H1 (cell line): ENCODE results near the gene SENP3. TPM values are rescaled to one million over a fixed set of nuclear protein-coding genes. Genes with fewer than 3 reads are reported as not detected.

Experiments used
- CTCF ChIA-PET: fragments of 300-600 bp; sonication (Branson Sonifier 250); formaldehyde crosslinking; loops from one replicate; lab custom pipeline; 2021; ENCODE audit not compliant: partially characterized antibody; lab: Charles Lee
- POLR2A ChIA-PET: fragments of 300-600 bp; sonication (Branson Sonifier 250); formaldehyde crosslinking; loops from one replicate; lab custom pipeline; 2021; ENCODE audit warnings: inconsistent platforms; ENCODE audit not compliant: partially characterized antibody; lab: Charles Lee
- DNase-seq, 2 experiments: peaks; one replicate each; pipeline versions ENCODE4 v3.0.0 to v3.0.0-alpha.2; 2010 to 2022; ENCODE audit warnings: low spot score in 2 of 2, low read depth in 1 of 2, mixed read lengths in 1 of 2
- FAIRE-seq: peaks from 2 replicates; lab custom pipeline; 2011; peaks lifted over from hg19 to GRCh38; lab: Jason Lieb, UNC
- H2AFZ ChIP-seq: 2 replicates; pipeline ENCODE4 v1.8.1; 2012; ENCODE audit warnings: low read length, inconsistent platforms
- H2AK5ac ChIP-seq: 2 replicates; pipeline ENCODE4 v1.6.1; 2013; ENCODE audit warnings: low read depth, low read length
- H2BK120ac ChIP-seq: replicated peaks from 2 replicates; pipeline ENCODE3; 2013; ENCODE audit warnings: low read depth, low read length, inconsistent platforms
- H2BK12ac ChIP-seq: 2 replicates; pipeline ENCODE4 v1.6.1; 2013; ENCODE audit warnings: low read depth, low read length
- H2BK15ac ChIP-seq: 2 replicates; pipeline ENCODE4 v1.6.1; 2013; ENCODE audit warnings: low read length
- H2BK20ac ChIP-seq: 2 replicates; pipeline ENCODE4 v1.6.1; 2013; ENCODE audit warnings: low read length
- H2BK5ac ChIP-seq: 2 replicates; pipeline ENCODE4 v1.6.1; 2013; ENCODE audit warnings: low read depth, low read length
- H3K14ac ChIP-seq: 2 replicates; pipeline ENCODE4 v1.6.1; 2013; ENCODE audit warnings: inconsistent platforms; ENCODE audit not compliant: insufficient read length
- H3K18ac ChIP-seq: 2 replicates; pipeline ENCODE4 v1.6.1; 2013; ENCODE audit warnings: low read length; ENCODE audit errors: extremely low read depth
- H3K23ac ChIP-seq: 2 replicates; pipeline ENCODE4 v1.6.1; 2013; ENCODE audit warnings: inconsistent platforms; ENCODE audit not compliant: insufficient read length
- H3K23me2 ChIP-seq: 2 replicates; pipeline ENCODE4 v1.6.1; 2013; ENCODE audit warnings: low read depth, low read length
- H3K27ac ChIP-seq: 2 replicates; pipeline ENCODE4 v1.6.1; 2011; ENCODE audit warnings: low read depth, low read length, inconsistent platforms
- H3K27me3 ChIP-seq, 4 experiments: replicated peaks in 1 of 4; 1 replicate in 1 of 4; 2 replicates in 3 of 4; pipeline versions ENCODE4 v1.6.1 to v1.8.1; 2011 to 2013; ENCODE audit warnings: low read length in 3 of 4, mild to moderate bottlenecking in 3 of 4, inconsistent platforms in 2 of 4, mixed read lengths in 2 of 4, moderate library complexity in 1 of 4; ENCODE audit not compliant: control insufficient read depth in 3 of 4, insufficient read depth in 3 of 4; ENCODE audit errors: extremely low read depth in 1 of 4
- H3K36me3 ChIP-seq, 4 experiments: 2 replicates each; pipeline versions ENCODE4 v1.6.1 to v1.8.1; 2011 to 2013; ENCODE audit warnings: mild to moderate bottlenecking in 4 of 4, low read length in 3 of 4, moderate library complexity in 2 of 4, control low read depth in 1 of 4, inconsistent platforms in 1 of 4; ENCODE audit not compliant: insufficient read depth in 4 of 4, control insufficient read depth in 2 of 4
- H3K4ac ChIP-seq: replicated peaks from 2 replicates; pipeline ENCODE3; 2013; ENCODE audit warnings: low read length, low read depth, mixed read lengths, inconsistent platforms; ENCODE audit not compliant: insufficient read length
- H3K4me1 ChIP-seq, 4 experiments: replicated peaks in 1 of 4; 1 replicate in 1 of 4; 2 replicates in 3 of 4; pipeline versions ENCODE4 v1.6.1 to v1.8.1; 2011 to 2013; ENCODE audit warnings: low read length in 3 of 4, inconsistent platforms in 2 of 4, mixed read lengths in 1 of 4; ENCODE audit not compliant: insufficient read depth in 4 of 4, control insufficient read depth in 3 of 4
- H3K4me2 ChIP-seq, 2 experiments: 2 replicates each; pipeline versions ENCODE4 v1.6.1 to v1.8.1; 2011 to 2013; ENCODE audit warnings: low read depth in 2 of 2, low read length in 2 of 2, control low read depth in 1 of 2, inconsistent platforms in 1 of 2, mild to moderate bottlenecking in 1 of 2; ENCODE audit not compliant: insufficient read depth in 1 of 2
- H3K4me3 ChIP-seq, 4 experiments: fragments of 200-600, 300-600 bp in 1 of 4; sonication (generic), shearing (Covaris generic), sonication (Bioruptor Twin) in 1 of 4; 2 replicates each; pipeline versions ENCODE4 v1.5.1 to v1.8.1; 2011 to 2016; ENCODE audit warnings: low read length in 4 of 4, low read depth in 3 of 4, control low read depth in 2 of 4, inconsistent platforms in 2 of 4, mild to moderate bottlenecking in 2 of 4, mixed read lengths in 1 of 4, moderate library complexity in 1 of 4; ENCODE audit not compliant: insufficient read depth in 2 of 4; ENCODE audit errors: extremely low read depth in 1 of 4
- H3K56ac ChIP-seq: replicated peaks from 2 replicates; pipeline ENCODE3; 2013; ENCODE audit warnings: low read depth, mild to moderate bottlenecking, mixed read lengths, low read length, inconsistent platforms; ENCODE audit not compliant: insufficient read length
- H3K79me1 ChIP-seq: 2 replicates; pipeline ENCODE4 v1.6.1; 2013; ENCODE audit warnings: low read depth, low read length, control low read depth
- H3K79me2 ChIP-seq, 2 experiments: 2 replicates each; pipeline versions ENCODE4 v1.6.1 to v1.8.1; 2012 to 2013; ENCODE audit warnings: low read length in 2 of 2, mild to moderate bottlenecking in 2 of 2, inconsistent platforms in 1 of 2; ENCODE audit not compliant: insufficient read depth in 2 of 2, control insufficient read depth in 1 of 2
- H3K9ac ChIP-seq, 4 experiments: replicated peaks in 1 of 4; 1 replicate in 1 of 4; 2 replicates in 3 of 4; pipeline versions ENCODE4 v1.6.1 to v1.8.1; 2011 to 2013; ENCODE audit warnings: low read depth in 3 of 4, low read length in 3 of 4, control low read depth in 2 of 4, mild to moderate bottlenecking in 2 of 4, moderate library complexity in 2 of 4, inconsistent platforms in 1 of 4; ENCODE audit errors: extremely low read depth in 1 of 4
- H3K9me3 ChIP-seq, 2 experiments: 2 replicates each; pipeline versions ENCODE4 v1.6.1 to v1.8.1; 2012 to 2013; ENCODE audit warnings: mild to moderate bottlenecking in 2 of 2, moderate library complexity in 2 of 2, control low read depth in 1 of 2, inconsistent platforms in 1 of 2, low read depth in 1 of 2, low read length in 1 of 2, mixed read lengths in 1 of 2; ENCODE audit not compliant: insufficient read depth in 2 of 2
- H4K20me1 ChIP-seq, 2 experiments: replicated peaks in 1 of 2; 2 replicates each; pipeline versions ENCODE3 to v1.8.1; 2011 to 2013; ENCODE audit warnings: inconsistent platforms in 2 of 2, low read length in 2 of 2, mild to moderate bottlenecking in 1 of 2; ENCODE audit not compliant: insufficient read depth in 2 of 2, control insufficient read depth in 1 of 2
- H4K5ac ChIP-seq: 2 replicates; pipeline ENCODE4 v1.6.1; 2013; ENCODE audit warnings: low read length, low read depth, mixed read lengths, inconsistent platforms; ENCODE audit not compliant: insufficient read length
- H4K8ac ChIP-seq: 2 replicates; pipeline ENCODE4 v1.8.0; 2013; ENCODE audit warnings: mild to moderate bottlenecking, moderate library complexity, low read length, inconsistent platforms; ENCODE audit not compliant: insufficient read depth; ENCODE audit errors: extremely low read depth
- H4K91ac ChIP-seq: replicated peaks from 2 replicates; pipeline ENCODE3; 2013; ENCODE audit warnings: low read length, mixed read lengths, inconsistent platforms; ENCODE audit not compliant: insufficient read length
- WGBS, 2 experiments: shearing (Covaris generic) in 1 of 2; methylation state at CpG; one replicate each; pipeline versions ENCODE4 v1.1.6 to v1.1.7; 2013 to 2015; ENCODE audit warnings: low lambda C conversion rate in 2 of 2, mixed read lengths in 2 of 2, inconsistent platforms in 1 of 2, low coverage in 1 of 2, missing lambda C conversion rate in 1 of 2; ENCODE audit not compliant: insufficient replicate concordance in 2 of 2, insufficient coverage in 1 of 2, insufficient read length in 1 of 2; ENCODE audit errors: extremely low coverage in 1 of 2, missing lambda C conversion rate in 1 of 2; 5-methylcytosine and 5-hydroxymethylcytosine counted together
- polyA plus RNA-seq, 7 experiments: library from polyadenylated mRNA; depleted of rRNA in 3 of 7; stranded (reverse) in 5 of 7; unstranded in 2 of 7; fragments of >200 nt in 5 of 7; fragments of 200-250 nt in 2 of 7; gene quantifications; 1 replicate in 5 of 7; 2 replicates in 1 of 7; 4 replicates in 1 of 7; pipeline versions ENCODE4 v1.2.1 to v1.2.3, GENCODE V29; 2011 to 2013; ENCODE audit warnings: missing spikeins in 2 of 7, mixed read lengths in 2 of 7
- total RNA-seq: library from RNA; stranded (reverse); fragmentation: NEBNext Ultra II Directional; extraction: Animal tissue kit (Norgen Biotek cat#: 25700); gene quantifications from 2 replicates; pipeline ENCODE4 v1.2.1, GENCODE V29; 2021

The SENP3 gene
- total and polyA plus RNA-seq, 2 of the 8 experiments (the other 6 are each of a cell fraction or from before 2014, with no cell fraction given), result 86.2 to 129 TPM

- Histone ChIP-seq H3K4me1 (no peaks in the 10 kb centered on the region), H3K18ac (no peak overlapping the region), H4K20me1 (no peaks in the 10 kb centered on the region), H4K8ac (no peak overlapping the region), H3K14ac (no peak overlapping the region), H3K9me3 (peaks cover 0 to 4% of the 10 kb centered on the region in 2 experiments; a peak in 1 of 4 replicates), H2BK120ac (no peak overlapping the region), H3K36me3 (no peaks in the 10 kb centered on the region), H2AK5ac (no peak overlapping the region), H3K23ac (no peak overlapping the region), H3K4me2 (no peak overlapping the region), H3K79me2 (no peaks in the 10 kb centered on the region), H3K79me1 (no peaks in the 10 kb centered on the region), H3K56ac (no peak overlapping the region), H3K23me2 (no peaks in the 10 kb centered on the region), H2BK15ac (no peak overlapping the region), H2AFZ (no peak overlapping the region), H3K27ac (no peak overlapping the region), H4K5ac (no peak overlapping the region), H2BK20ac (no peak overlapping the region), H2BK12ac (no peak overlapping the region), H3K27me3 (no peaks in the 10 kb centered on the region; a peak in 1 of 7 replicates), H3K4me3 (no peak overlapping the region), H4K91ac (no peak overlapping the region), H3K9ac (no peak overlapping the region), H3K4ac (no peak overlapping the region), H2BK5ac (no peak overlapping the region)
- POLR2A ChIA-PET, result interaction anchor here (1.3 to 1.5 kb wide), 3 partner anchors 10 to 38 kb away, joined by 3 to 4 read pairs (median 4); partner anchors contain the start of gene TNFSF12
- CTCF ChIA-PET, result interaction anchor here (0.7 to 3.8 kb wide), 5 partner anchors 15 to 24 kb away, joined by 3 to 14 read pairs (median 5); no protein-coding TSS in a partner anchor
- DNase-seq, result no peak
- 90% methylated on average over 3 of the region's 3 CpGs; no CpG with 5 or more reads in 1 of the 2 experiments for WGBS, 2 experiments
- FAIRE-seq, result no peak
These were observed 23.7 kb upstream of the SENP3 start for GRCh38 chr17:7538050-7538449.
